Breast epithelium (tissue), 3 donors: ENCODE data around the gene FOSL1.

Experiments used
- POLR2A ChIP-seq: fragments of 450-650 bp; IDR thresholded peaks from one replicate; pipeline ENCODE4 v1.6.1; 2016; ENCODE audit warnings: antibody characterized with exemption, mild to moderate bottlenecking, moderate library complexity
- TF ChIP-seq, protein P1 (sequence below), 3 donors: fragments of 450-650 bp; IDR thresholded peaks; one replicate each; pipeline ENCODE4 v1.5.1; 2016 to 2017; ENCODE audit warnings: antibody characterized with exemption in 3 of 3, mild to moderate bottlenecking in 3 of 3, moderate library complexity in 3 of 3

DNA sequence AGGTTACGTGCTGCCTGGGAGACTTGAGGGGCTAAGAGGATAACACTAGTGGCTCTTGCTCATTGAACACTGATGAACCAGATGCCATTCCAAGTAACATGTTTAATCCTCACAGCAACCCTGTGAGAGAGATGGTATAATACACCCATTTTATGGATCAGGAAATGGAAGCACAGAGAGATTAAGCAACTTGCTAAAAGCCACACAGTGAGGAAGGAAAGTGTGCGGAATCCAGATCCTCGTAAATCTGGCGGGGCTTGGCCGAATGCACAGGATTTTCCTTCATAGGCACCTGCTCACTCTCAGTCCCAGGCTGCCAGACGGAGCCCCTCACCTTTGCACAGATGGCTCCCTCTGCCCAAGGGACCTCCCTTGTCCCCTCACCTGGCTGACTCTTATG lies 7.7 kb upstream of the FOSL1 start:
- TF ChIP-seq, protein P1, sequence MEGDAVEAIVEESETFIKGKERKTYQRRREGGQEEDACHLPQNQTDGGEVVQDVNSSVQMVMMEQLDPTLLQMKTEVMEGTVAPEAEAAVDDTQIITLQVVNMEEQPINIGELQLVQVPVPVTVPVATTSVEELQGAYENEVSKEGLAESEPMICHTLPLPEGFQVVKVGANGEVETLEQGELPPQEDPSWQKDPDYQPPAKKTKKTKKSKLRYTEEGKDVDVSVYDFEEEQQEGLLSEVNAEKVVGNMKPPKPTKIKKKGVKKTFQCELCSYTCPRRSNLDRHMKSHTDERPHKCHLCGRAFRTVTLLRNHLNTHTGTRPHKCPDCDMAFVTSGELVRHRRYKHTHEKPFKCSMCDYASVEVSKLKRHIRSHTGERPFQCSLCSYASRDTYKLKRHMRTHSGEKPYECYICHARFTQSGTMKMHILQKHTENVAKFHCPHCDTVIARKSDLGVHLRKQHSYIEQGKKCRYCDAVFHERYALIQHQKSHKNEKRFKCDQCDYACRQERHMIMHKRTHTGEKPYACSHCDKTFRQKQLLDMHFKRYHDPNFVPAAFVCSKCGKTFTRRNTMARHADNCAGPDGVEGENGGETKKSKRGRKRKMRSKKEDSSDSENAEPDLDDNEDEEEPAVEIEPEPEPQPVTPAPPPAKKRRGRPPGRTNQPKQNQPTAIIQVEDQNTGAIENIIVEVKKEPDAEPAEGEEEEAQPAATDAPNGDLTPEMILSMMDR (IDR thresholded peaks at IDR 0.05), result no peak
- TF ChIP-seq POLR2A, result no peak
